Hematopoietic multipotent progenitor cell treated with erythropoietin and hydrocortisone succinate and interleukin-3 and kit ligand, for 15 days (in vitro differentiated cells): ENCODE measurements around the gene MXI1.
"Not testable (repeated sequence)": the region's sequence is repeated elsewhere in the genome, so short reads cannot be mapped to it uniquely, and the experiment has no call there.

Source experiments
- DNase-seq: peaks from one replicate; pipeline ENCODE4 v3.0.0-alpha.2; 2015; ENCODE audit warnings: low spot score

MXI1 gene

GRCh38 chr10:110181911-110182310, 25.5 kb upstream of the MXI1 start:
- no peak for DNase-seq

GRCh38 chr10:110184398-110184797, 23.0 kb upstream of the MXI1 start:
- no peak for DNase-seq

- DNase-seq, result not testable (repeated sequence)
These were observed 21.7 kb upstream of the MXI1 start for GRCh38 chr10:110185646-110186182.

- no peak for DNase-seq
These were observed 17.2 kb upstream of the MXI1 start for GRCh38 chr10:110190170-110190569.

GRCh38 chr10:110192552-110192951, 14.9 kb upstream of the MXI1 start:
- DNase-seq, result peak; percentile 50

- DNase-seq, result no peak
These were observed 6.9 kb upstream of the MXI1 start for GRCh38 chr10:110200503-110200902.

GRCh38 chr10:110201046-110201445, 6.4 kb upstream of the MXI1 start:
- DNase-seq, result not testable (repeated sequence)

- no peak for DNase-seq
These were observed 3.6 kb upstream of the MXI1 start for GRCh38 chr10:110203500-110204455.

GRCh38 chr10:110205051-110205675, 2.2 kb upstream of the MXI1 start:
- no peak for DNase-seq

- peak; percentile 60 for DNase-seq
These were observed 604 bp downstream of the MXI1 start for GRCh38 chr10:110207805-110208613.

GRCh38 chr10:110208614-110209453, 1.4 kb downstream of the MXI1 start:
- DNase-seq, result peak; percentile 77

GRCh38 chr10:110209454-110209925, 2.1 kb downstream of the MXI1 start:
- peak; percentile 66 for DNase-seq

- DNase-seq, result peak; percentile 59
These were observed 2.7 kb downstream of the MXI1 start for GRCh38 chr10:110209926-110210673.

GRCh38 chr10:110210674-110211464, 3.5 kb downstream of the MXI1 start:
- peak; percentile 98 for DNase-seq

GRCh38 chr10:110211465-110211843, 4.0 kb downstream of the MXI1 start:
- DNase-seq, result no peak

- DNase-seq, result peak; percentile 82
These were observed 5.0 kb downstream of the MXI1 start for GRCh38 chr10:110212119-110213006.

GRCh38 chr10:110214371-110214826, 7.0 kb downstream of the MXI1 start:
- no peak for DNase-seq
